NCI-H146 (cell line): ENCODE results near the gene MTURN.
A peak's percentile ranks its signal among the peaks of the same experiment; 100 is the strongest.

Experiments used
- DNase-seq: peaks from one replicate; lab custom pipeline; 2025; lab: John Stamatoyannopoulos, UW

Gene MTURN

GRCh38 chr7:30136117-30136731 is 1.4 kb downstream of the MTURN start:
- DNase-seq: peak; percentile 41

- no peak for DNase-seq
Measured at GRCh38 chr7:30136743-30137485, 2.1 kb downstream of the MTURN start.

- DNase-seq: no peak
Measured at GRCh38 chr7:30139836-30140384, 5.1 kb downstream of the MTURN start.

GRCh38 chr7:30140456-30140855 is 5.7 kb downstream of the MTURN start:
- DNase-seq: no peak

GRCh38 chr7:30142710-30143109 is 7.9 kb downstream of the MTURN start:
- DNase-seq: peak; percentile 58

GRCh38 chr7:30143748-30144251 is 9.0 kb downstream of the MTURN start:
- DNase-seq: peak; percentile 98

- DNase-seq: no peak
Measured at GRCh38 chr7:30144657-30145306, 10.0 kb downstream of the MTURN start.

- DNase-seq: no peak
Measured at GRCh38 chr7:30145426-30145970, 10.7 kb downstream of the MTURN start.

GRCh38 chr7:30146127-30146612 is 11.4 kb downstream of the MTURN start:
- peak; percentile 46 for DNase-seq

GRCh38 chr7:30147223-30147622 is 12.4 kb downstream of the MTURN start:
- DNase-seq: no peak

GRCh38 chr7:30147785-30148184 is 13.0 kb downstream of the MTURN start:
- DNase-seq: no peak

GRCh38 chr7:30148426-30148825 is 13.6 kb downstream of the MTURN start:
- DNase-seq: no peak

GRCh38 chr7:30148951-30149459 is 14.2 kb downstream of the MTURN start:
- no peak for DNase-seq

- DNase-seq: no peak
Measured at GRCh38 chr7:30149640-30150272, 15.0 kb downstream of the MTURN start.

GRCh38 chr7:30150711-30151110 is 15.9 kb downstream of the MTURN start:
- no peak for DNase-seq

- no peak for DNase-seq
Measured at GRCh38 chr7:30154111-30154587, 19.4 kb downstream of the MTURN start.

- DNase-seq: no peak
Measured at GRCh38 chr7:30155481-30155880, 20.7 kb downstream of the MTURN start.

- no peak for DNase-seq
Measured at GRCh38 chr7:30157204-30157603, 22.4 kb downstream of the MTURN start.

- DNase-seq: no peak
Measured at GRCh38 chr7:30159163-30159562, 24.4 kb downstream of the MTURN start.

GRCh38 chr7:30159698-30160143 is 24.9 kb downstream of the MTURN start:
- DNase-seq: peak; percentile 36

- DNase-seq: no peak
Measured at GRCh38 chr7:30160329-30160728, 25.5 kb downstream of the MTURN start.
